Stimulated activated CD8-positive, alpha-beta memory T cell treated with anti-CD3 and anti-CD28 coated beads, Interleukin-15, amount 100 ng/mL, for 1 hour (primary cell): ENCODE results near the gene FOXP1.
A peak's percentile ranks its signal among the peaks of the same experiment; 100 is the strongest.

ENCODE experiments used
- DNase-seq: peaks from one replicate; pipeline ENCODE4 v3.0.0-alpha.2; 2020; ENCODE audit warnings: low read depth

The FOXP1 gene

GRCh38 chr3:71072986-71073385, 510.5 kb downstream of the FOXP1 start:
- no peak for DNase-seq

- DNase-seq: no peak
Observed at GRCh38 chr3:71072287-71072686, 511.2 kb downstream of the FOXP1 start.

- no peak for DNase-seq
Observed at GRCh38 chr3:71070497-71071463, 512.7 kb downstream of the FOXP1 start.

- peak; percentile 57 for DNase-seq
Observed at GRCh38 chr3:71069797-71070196, 513.7 kb downstream of the FOXP1 start.

GRCh38 chr3:71067977-71068654, 515.4 kb downstream of the FOXP1 start:
- DNase-seq: no peak

GRCh38 chr3:71066849-71067261, 516.7 kb downstream of the FOXP1 start:
- DNase-seq: no peak

- no peak for DNase-seq
Observed at GRCh38 chr3:71066356-71066755, 517.2 kb downstream of the FOXP1 start.

GRCh38 chr3:71065764-71066013, 517.8 kb downstream of the FOXP1 start:
- no peak for DNase-seq

GRCh38 chr3:71064956-71065763, 518.4 kb downstream of the FOXP1 start:
- DNase-seq: peak; percentile 18

GRCh38 chr3:71064291-71064955, 519.1 kb downstream of the FOXP1 start:
- DNase-seq: peak; percentile 28

GRCh38 chr3:71063773-71064290, 519.7 kb downstream of the FOXP1 start:
- DNase-seq: no peak

- DNase-seq: no peak
Observed at GRCh38 chr3:71062952-71063772, 520.4 kb downstream of the FOXP1 start.

- DNase-seq: no peak
Observed at GRCh38 chr3:71062037-71062932, 521.2 kb downstream of the FOXP1 start.

GRCh38 chr3:71061581-71061980, 521.9 kb downstream of the FOXP1 start:
- DNase-seq: no peak

GRCh38 chr3:71061037-71061436, 522.5 kb downstream of the FOXP1 start:
- no peak for DNase-seq

GRCh38 chr3:71060536-71060935, 523.0 kb downstream of the FOXP1 start:
- no peak for DNase-seq

GRCh38 chr3:71057526-71057894, 526.0 kb downstream of the FOXP1 start:
- no peak for DNase-seq

GRCh38 chr3:71056327-71056726, 527.2 kb downstream of the FOXP1 start:
- DNase-seq: no peak

GRCh38 chr3:71055257-71056001, 528.1 kb downstream of the FOXP1 start:
- DNase-seq: no peak
